ENCODE measurements around the gene DNAJB2.
A peak's percentile ranks its signal among the peaks of the same experiment; 100 is the strongest.
"Not testable (repeated sequence)": the region's sequence is repeated elsewhere in the genome, so short reads cannot be mapped to it uniquely, and the experiment has no call there.

DNAJB2 gene

GRCh38 chr2:219306047-219306446 is 26.9 kb downstream of the DNAJB2 start:
- DNase-seq, result no peak

GRCh38 chr2:219308142-219309101 is 29.3 kb downstream of the DNAJB2 start:
- peak; percentile 71 for DNase-seq

GRCh38 chr2:219309278-219309677 is 30.1 kb downstream of the DNAJB2 start, which contains the start of gene PTPRN:
PTPRN (minus strand) TSS chr2:219309401; CDS start chr2:219309332, 69 bp downstream.
- DNase-seq, result no peak

- DNase-seq, result not testable (repeated sequence)
Observed at GRCh38 chr2:219312683-219313263, 33.6 kb downstream of the DNAJB2 start.

- no peak for DNase-seq
Observed at GRCh38 chr2:219314804-219315468, 35.8 kb downstream of the DNAJB2 start.

- no peak for DNase-seq
Observed at GRCh38 chr2:219323434-219323833, 44.3 kb downstream of the DNAJB2 start.

- DNase-seq, result no peak
Observed at GRCh38 chr2:219325136-219325535, 46.0 kb downstream of the DNAJB2 start.

- no peak for DNase-seq
Observed at GRCh38 chr2:219325657-219326315, 46.6 kb downstream of the DNAJB2 start.

GRCh38 chr2:219327719-219328118 is 48.6 kb downstream of the DNAJB2 start:
- no peak for DNase-seq

GRCh38 chr2:219331560-219332213 is 52.5 kb downstream of the DNAJB2 start:
- DNase-seq, result peak; percentile 28

- no peak for DNase-seq
Observed at GRCh38 chr2:219332542-219332941, 53.4 kb downstream of the DNAJB2 start, which contains the start of gene RESP18. RESP18 (minus strand) TSS chr2:219332744.

- DNase-seq, result no peak
Observed at GRCh38 chr2:219334076-219334475, 54.9 kb downstream of the DNAJB2 start.

- no peak for DNase-seq
Observed at GRCh38 chr2:219335373-219335786, 56.2 kb downstream of the DNAJB2 start.
